Naive thymus-derived CD4-positive, alpha-beta T cell (primary cell): ENCODE measurements around the gene UBTD2. TPM values are rescaled to one million over a fixed set of nuclear protein-coding genes. Genes with fewer than 3 reads are reported as not detected.

Experiments used
- ATAC-seq: fragments of 150-1000 bp; cut with Tn5 transposase; 2 replicates; pipeline ENCODE4 v1.10.0; 2021; ENCODE audit warnings: mild to moderate bottlenecking, moderate library complexity
- CTCF ChIA-PET: fragments of 350-600 bp; sonication (Branson Sonifier 250); formaldehyde crosslinking; loops from one replicate; lab custom pipeline; 2021; ENCODE audit warnings: antibody characterized with exemption; lab: Charles Lee
- POLR2A ChIA-PET: fragments of 350-600 bp; sonication (Branson Sonifier 250); formaldehyde crosslinking; loops from one replicate; lab custom pipeline; 2021; ENCODE audit warnings: antibody characterized with exemption, inconsistent platforms; lab: Charles Lee
- DNase-seq, 9 donors: peaks; one replicate each; pipeline versions ENCODE4 v3.0.0 to v3.0.0-alpha.2; 2020 to 2022; ENCODE audit warnings: mixed read lengths in 1 of 9
- H3K27ac ChIP-seq: one replicate; pipeline ENCODE4 v1.7.0; 2013; ENCODE audit warnings: mild to moderate bottlenecking, low read depth, low read length, moderate library complexity
- H3K27me3 ChIP-seq, 2 donors: one replicate each; pipeline ENCODE4 v1.7.0; 2013; ENCODE audit warnings: low read length in 2 of 2, mild to moderate bottlenecking in 2 of 2, moderate library complexity in 2 of 2; ENCODE audit not compliant: control insufficient read depth in 2 of 2, insufficient read depth in 2 of 2
- H3K36me3 ChIP-seq, 3 experiments: 1 replicate in 2 of 3; 2 replicates in 1 of 3; pipeline ENCODE4 v1.7.0; 2013; ENCODE audit warnings: low read length in 3 of 3, mild to moderate bottlenecking in 3 of 3, moderate library complexity in 1 of 3; ENCODE audit not compliant: insufficient read depth in 3 of 3, control insufficient read depth in 2 of 3
- H3K4me1 ChIP-seq, 2 donors: one replicate each; pipeline ENCODE4 v1.7.0; 2013; ENCODE audit warnings: low read length in 2 of 2, mild to moderate bottlenecking in 2 of 2, moderate library complexity in 1 of 2; ENCODE audit not compliant: control insufficient read depth in 2 of 2, insufficient read depth in 2 of 2
- H3K4me3 ChIP-seq: 2 replicates; pipeline ENCODE4 v1.7.0; 2013; ENCODE audit warnings: mild to moderate bottlenecking, low read length
- H3K9me3 ChIP-seq, 3 experiments: 1 replicate in 2 of 3; 2 replicates in 1 of 3; pipeline ENCODE4 v1.7.0; 2013; ENCODE audit warnings: low read length in 3 of 3; ENCODE audit not compliant: control insufficient read depth in 2 of 3
- H3K27ac Mint-ChIP-seq, 9 donors: one replicate each; pipeline ENCODE4 v1.8.0; 2020 to 2022; ENCODE audit warnings: mixed read lengths in 9 of 9, mild to moderate bottlenecking in 8 of 9, moderate library complexity in 5 of 9, inconsistent platforms in 2 of 9
- H3K27me3 Mint-ChIP-seq, 5 donors: one replicate each; pipeline ENCODE4 v1.8.0; 2021 to 2022; ENCODE audit warnings: mixed read lengths in 5 of 5, mild to moderate bottlenecking in 1 of 5
- H3K36me3 Mint-ChIP-seq, 5 donors: one replicate each; pipeline ENCODE4 v1.8.0; 2020 to 2022; ENCODE audit warnings: mixed read lengths in 5 of 5, mild to moderate bottlenecking in 3 of 5, inconsistent platforms in 1 of 5
- H3K4me1 Mint-ChIP-seq, 7 donors: one replicate each; pipeline ENCODE4 v1.8.0; 2020 to 2022; ENCODE audit warnings: mixed read lengths in 7 of 7, mild to moderate bottlenecking in 3 of 7, inconsistent platforms in 1 of 7
- H3K4me3 Mint-ChIP-seq, 10 donors: one replicate each; pipeline ENCODE4 v1.8.0; 2020 to 2022; ENCODE audit warnings: mild to moderate bottlenecking in 10 of 10, mixed read lengths in 10 of 10, moderate library complexity in 6 of 10, inconsistent platforms in 2 of 10
- H3K9me3 Mint-ChIP-seq, 11 donors: one replicate each; pipeline ENCODE4 v1.8.0; 2020 to 2022; ENCODE audit warnings: mixed read lengths in 11 of 11, mild to moderate bottlenecking in 4 of 11, inconsistent platforms in 1 of 11, moderate library complexity in 1 of 11
- intact Hi-C, 2 donors: fragments of 100-400 bp; cut with micrococcal nuclease; formaldehyde crosslinking; loops; one replicate each; pipeline ENCODE4 v1.15.1; 2023
- polyA plus RNA-seq, 2 donors: library from polyadenylated mRNA; unstranded; fragments of 300-500 nt; fragmentation: Illumina TruSeq; gene quantifications; one replicate each; pipeline ENCODE4 v1.2.3, GENCODE V29; 2021
- total RNA-seq, 6 experiments: library from RNA in 5 of 6; stranded (reverse) in 5 of 6; gene quantifications; 1 replicate in 5 of 6; 2 replicates in 1 of 6; pipeline ENCODE4 v1.2.3 and lab custom pipeline; 2021 to 2026

The UBTD2 gene
- total and polyA plus RNA-seq, 7 experiments from 2014 or later, result 2.3 to 8.3 (median 4.0) TPM

- DNase-seq (no peak), ATAC-seq (no peak)
- CTCF ChIA-PET, result interaction anchor here (1.1 to 2.3 kb wide), 3 partner anchors 10 to 104 kb away, joined by 4 to 9 read pairs (median 4); no protein-coding TSS in a partner anchor
- H3K27me3 Mint-ChIP-seq, result no peaks in the 10 kb centered on the region
- intact Hi-C loops, result loop anchor here in 1 of 2 donors (1.0 kb wide), 1 partner anchor 12 kb away; no protein-coding TSS in a partner anchor
- peaks cover 0 to 26% (median 4%) of the 10 kb centered on the region in 5 donors for H3K36me3 Mint-ChIP-seq
- Histone ChIP-seq H3K27ac (peak overlapping the region; percentile 43), H3K4me3 (no peak overlapping the region), H3K27me3 (no peaks in the 10 kb centered on the region), H3K36me3 (peaks cover 0 to 30% (median 0%) of the 10 kb centered on the region in 3 experiments), H3K4me1 (peaks cover 47% of the 10 kb centered on the region in 2 donors), H3K9me3 (no peaks in the 10 kb centered on the region)
- peak overlapping the region in 5 of 10 donors; percentile 2 to 61 (median 34) for H3K4me3 Mint-ChIP-seq
- peaks cover 44 to 89% (median 68%) of the 10 kb centered on the region in 7 donors for H3K4me1 Mint-ChIP-seq
- no peaks in the 10 kb centered on the region for H3K9me3 Mint-ChIP-seq
- POLR2A ChIA-PET, result interaction anchor here (1.2 to 9.2 kb wide), 3 partner anchors 11 to 20 kb away, joined by 3 to 57 read pairs (median 5); no protein-coding TSS in a partner anchor
- H3K27ac Mint-ChIP-seq, result peak overlapping the region in 8 of 9 donors; percentile 32 to 90 (median 64)
These were observed 120.2 kb downstream of the UBTD2 start for GRCh38 chr5:172163346-172163745.

- ATAC-seq, result no peak
- H3K27me3 ChIP-seq, result no peaks in the 10 kb centered on the region
- Mint-ChIP-seq H3K36me3 (peaks cover 0 to 27% (median 4%) of the 10 kb centered on the region in 5 donors), H3K9me3 (no peaks in the 10 kb centered on the region), H3K27ac (peak overlapping the region; percentile 10 to 90 (median 63)), H3K4me1 (peaks cover 44 to 89% (median 68%) of the 10 kb centered on the region in 7 donors), H3K27me3 (no peaks in the 10 kb centered on the region), H3K4me3 (peak overlapping the region in 3 of 10 donors; percentile 2 to 61 (median 27))
- H3K36me3 ChIP-seq, result peaks cover 0 to 33% (median 0%) of the 10 kb centered on the region in 3 experiments
- H3K9me3 ChIP-seq, result no peaks in the 10 kb centered on the region
- POLR2A ChIA-PET, result interaction anchor here (1.2 to 9.2 kb wide), 3 partner anchors 11 to 21 kb away, joined by 3 to 57 read pairs (median 5); no protein-coding TSS in a partner anchor
- no peak overlapping the region for H3K4me3 ChIP-seq
- DNase-seq, result no peak
- peak overlapping the region; percentile 43 for H3K27ac ChIP-seq
- peaks cover 43 to 45% of the 10 kb centered on the region in 2 donors for H3K4me1 ChIP-seq
- intact Hi-C loops, result loop anchor here in 1 of 2 donors (1.0 kb wide), 1 partner anchor 12 kb away; no protein-coding TSS in a partner anchor
- CTCF ChIA-PET, result interaction anchor here (1.1 to 2.3 kb wide), 3 partner anchors 11 to 104 kb away, joined by 4 to 9 read pairs (median 4); no protein-coding TSS in a partner anchor
These were observed 120.6 kb downstream of the UBTD2 start for GRCh38 chr5:172162987-172163343.

GRCh38 chr5:172162323-172162986, 121.1 kb downstream of the UBTD2 start:
- peaks cover 0 to 25% (median 4%) of the 10 kb centered on the region in 5 donors for H3K36me3 Mint-ChIP-seq
- H3K4me1 Mint-ChIP-seq, result peaks cover 40 to 87% (median 65%) of the 10 kb centered on the region in 7 donors
- intact Hi-C loops, result no loop called here
- H3K27me3 Mint-ChIP-seq, result no peaks in the 10 kb centered on the region
- no peaks in the 10 kb centered on the region for H3K9me3 Mint-ChIP-seq
- H3K4me3 Mint-ChIP-seq, result peak overlapping the region in 4 of 10 donors; percentile 1 to 61 (median 10)
- Histone ChIP-seq H3K36me3 (peaks cover 0 to 35% (median 0%) of the 10 kb centered on the region in 3 experiments), H3K27ac (peak overlapping the region; percentile 43), H3K27me3 (no peaks in the 10 kb centered on the region), H3K4me3 (no peak overlapping the region), H3K9me3 (no peaks in the 10 kb centered on the region), H3K4me1 (peaks cover 38 to 43% of the 10 kb centered on the region in 2 donors)
- ChIA-PET POLR2A (interaction anchor here (0.8 to 9.2 kb wide), 5 partner anchors 8 to 23 kb away, joined by 3 to 57 read pairs (median 3); no protein-coding TSS in a partner anchor), CTCF (interaction anchor here (1.1 to 2.3 kb wide), 3 partner anchors 11 to 103 kb away, joined by 4 to 9 read pairs (median 7); no protein-coding TSS in a partner anchor)
- ATAC-seq, result no peak
- no peak for DNase-seq
- H3K27ac Mint-ChIP-seq, result peak overlapping the region; percentile 10 to 90 (median 75)

- H3K27me3 ChIP-seq, result no peaks in the 10 kb centered on the region
- ChIA-PET CTCF (no interaction called here), POLR2A (interaction anchor here (0.6 to 9.2 kb wide), 3 partner anchors 14 to 26 kb away, joined by 3 to 57 read pairs (median 7); no protein-coding TSS in a partner anchor)
- Mint-ChIP-seq H3K4me1 (peaks cover 47 to 82% (median 65%) of the 10 kb centered on the region in 7 donors), H3K36me3 (peaks cover 7 to 27% (median 11%) of the 10 kb centered on the region in 5 donors), H3K27me3 (no peaks in the 10 kb centered on the region), H3K27ac (peak overlapping the region in 7 of 9 donors; percentile 10 to 90 (median 68)), H3K4me3 (peak overlapping the region in 9 of 10 donors; percentile 1 to 60 (median 41)), H3K9me3 (no peaks in the 10 kb centered on the region)
- H3K9me3 ChIP-seq, result no peaks in the 10 kb centered on the region
- DNase-seq (no peak), ATAC-seq (no peak)
- intact Hi-C loops, result no loop called here
- H3K36me3 ChIP-seq, result peaks cover 0 to 37% (median 6%) of the 10 kb centered on the region in 3 experiments
- no peak overlapping the region for H3K4me3 ChIP-seq
- peaks cover 30 to 39% of the 10 kb centered on the region in 2 donors for H3K4me1 ChIP-seq
- H3K27ac ChIP-seq, result peak overlapping the region; percentile 23
These were observed 123.1 kb downstream of the UBTD2 start for GRCh38 chr5:172160506-172160905.

Other genes starting within 250 kb of the UBTD2 start
- 100 to 1,000 TPM; 244 to 474 (median 311) TPM for gene STK10, start 95.5 kb downstream of the UBTD2 start, total RNA-seq
- gene STK10, start 95.5 kb downstream of the UBTD2 start, polyA plus RNA-seq, result 100 to 1,000 TPM in 1 of 2 donors, 10 to 100 TPM in 1; 55.7 to 141 TPM
- not detected for gene EFCAB9, start 89.6 kb downstream of the UBTD2 start, total RNA-seq
- gene EFCAB9, start 89.6 kb downstream of the UBTD2 start, polyA plus RNA-seq, result not detected
- 1 to 10 TPM in 1 of 5 experiments, under 1 TPM in 4; 0.15 to 1.1 (median 0.34) TPM for gene SH3PXD2B, start 170.8 kb upstream of the UBTD2 start, total RNA-seq
- gene SH3PXD2B, start 170.8 kb upstream of the UBTD2 start, polyA plus RNA-seq, result under 1 TPM in 1 of 2 donors, not detected in 1; 0.21 TPM